Activated T-helper 17 cell treated with anti-CD3 and anti-CD28 coated beads, Interleukin-2, amount 50 U/mL, for 72 hours (primary cell): Measurements from ENCODE around the gene ZNF438. TPM values are rescaled to one million over a fixed set of nuclear protein-coding genes. Genes with fewer than 3 reads are reported as not detected.
"Not testable (repeated sequence)": the region's sequence is repeated elsewhere in the genome, so short reads cannot be mapped to it uniquely, and the experiment has no call there.

Experiments used
- ATAC-seq: fragments of 150-1000 bp; cut with Tn5 transposase; replicated peaks from 2 replicates; pipeline ENCODE4 v1.10.0; 2021; ENCODE audit warnings: mild to moderate bottlenecking, moderate library complexity
- H3K27ac Mint-ChIP-seq: one replicate; pipeline ENCODE4 v1.8.0; 2022; ENCODE audit warnings: mixed read lengths
- H3K27me3 Mint-ChIP-seq: one replicate; pipeline ENCODE4 v1.8.0; 2022; ENCODE audit warnings: mixed read lengths
- H3K36me3 Mint-ChIP-seq: one replicate; pipeline ENCODE4 v1.8.0; 2022; ENCODE audit warnings: low read depth, mild to moderate bottlenecking, mixed read lengths
- H3K4me1 Mint-ChIP-seq: one replicate; pipeline ENCODE4 v1.8.0; 2022; ENCODE audit warnings: mixed read lengths
- H3K4me3 Mint-ChIP-seq: one replicate; pipeline ENCODE4 v1.8.0; 2022; ENCODE audit warnings: mild to moderate bottlenecking, mixed read lengths
- H3K9me3 Mint-ChIP-seq: one replicate; pipeline ENCODE4 v1.8.0; 2022; ENCODE audit warnings: mixed read lengths
- total RNA-seq, 2 donors: library from RNA; stranded (reverse); gene quantifications; one replicate each; pipeline ENCODE4 v1.2.3, GENCODE V29; 2022

Gene ZNF438
- total RNA-seq, 2 donors from 2014 or later: 5.1 to 6.2 TPM

DNA sequence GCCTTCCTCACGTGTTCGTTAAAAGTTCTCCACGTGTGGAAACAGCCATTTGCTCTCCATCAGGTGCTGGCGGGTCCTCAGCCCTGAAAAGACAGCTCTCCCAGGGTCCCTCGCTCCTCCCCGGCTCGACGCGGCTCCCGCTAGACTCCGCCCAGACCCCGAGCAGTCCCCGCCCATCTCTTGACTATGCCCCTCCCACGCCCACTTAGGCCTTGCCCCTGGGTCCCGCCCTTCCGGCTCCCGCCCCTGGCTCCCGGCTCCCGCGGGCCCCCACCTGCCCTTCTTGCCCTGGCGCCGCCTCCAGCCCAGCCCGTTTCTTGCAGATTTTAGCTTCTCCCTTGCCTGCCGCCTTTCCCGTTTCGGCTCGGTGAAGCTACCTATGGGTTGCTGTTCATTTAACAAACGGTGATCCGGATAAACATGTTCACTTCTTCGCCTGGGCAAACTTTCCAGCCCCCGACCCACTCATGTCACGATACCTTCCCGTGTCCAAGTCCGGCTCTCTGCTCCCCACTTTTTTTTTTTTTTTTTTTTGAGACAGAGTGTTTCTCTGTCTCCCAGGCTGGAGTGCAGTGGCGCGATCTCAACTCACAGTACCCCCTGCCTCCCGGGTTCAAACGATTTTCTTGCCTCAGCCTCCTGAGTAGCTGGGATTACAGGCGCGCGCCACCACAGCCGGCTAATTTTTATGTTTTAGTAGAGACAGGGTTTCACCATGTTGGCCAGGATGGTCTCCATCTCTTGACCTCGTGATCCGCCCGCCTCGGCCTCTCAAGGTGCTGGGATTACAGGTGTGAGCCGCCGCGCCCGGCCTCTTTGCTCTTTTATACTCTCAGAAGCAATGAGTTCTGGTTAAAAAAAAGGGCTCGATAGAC, 830 bp upstream of the ZNF438 start:
- Mint-ChIP-seq H3K27me3 (no peaks in the 10 kb centered on the region), H3K36me3 (peaks cover 6% of the 10 kb centered on the region), H3K9me3 (no peaks in the 10 kb centered on the region), H3K27ac (peak overlapping the region; percentile 95), H3K4me3 (peak overlapping the region; percentile 85), H3K4me1 (peaks cover 5% of the 10 kb centered on the region)
- ATAC-seq: peak; percentile 87

GRCh38 chr10:31031205-31031557, 484 bp downstream of the ZNF438 start:
- H3K4me1 Mint-ChIP-seq: peaks cover 5% of the 10 kb centered on the region
- peaks cover 6% of the 10 kb centered on the region for H3K36me3 Mint-ChIP-seq
- H3K4me3 Mint-ChIP-seq: peak overlapping the region; percentile 85
- H3K9me3 Mint-ChIP-seq: no peaks in the 10 kb centered on the region
- no peaks in the 10 kb centered on the region for H3K27me3 Mint-ChIP-seq
- ATAC-seq: no peak
- H3K27ac Mint-ChIP-seq: peak overlapping the region; percentile 95

DNA sequence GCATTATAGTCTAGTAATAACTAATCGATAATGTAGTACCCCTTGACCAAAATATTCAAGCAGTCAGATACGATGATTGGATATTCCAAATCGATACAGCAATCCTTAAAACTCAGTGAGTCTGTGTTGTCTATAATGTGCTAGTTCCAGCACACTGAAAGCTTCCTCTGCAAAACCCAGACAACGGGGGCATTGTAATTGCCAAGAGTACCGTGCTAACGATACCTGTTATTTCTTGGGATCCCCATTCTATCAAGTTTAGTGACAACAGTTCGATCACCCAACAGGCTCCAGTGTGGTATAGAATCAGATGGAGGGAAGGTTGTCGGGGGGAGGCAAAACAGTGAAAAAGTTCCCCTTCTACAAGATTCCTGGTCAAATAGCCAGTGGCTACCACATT, 865 bp downstream of the ZNF438 start:
- ATAC-seq: no peak
- Mint-ChIP-seq H3K9me3 (no peaks in the 10 kb centered on the region), H3K4me1 (peaks cover 5% of the 10 kb centered on the region), H3K36me3 (peaks cover 6% of the 10 kb centered on the region), H3K4me3 (peak overlapping the region; percentile 85), H3K27me3 (no peaks in the 10 kb centered on the region), H3K27ac (peak overlapping the region; percentile 95)

DNA sequence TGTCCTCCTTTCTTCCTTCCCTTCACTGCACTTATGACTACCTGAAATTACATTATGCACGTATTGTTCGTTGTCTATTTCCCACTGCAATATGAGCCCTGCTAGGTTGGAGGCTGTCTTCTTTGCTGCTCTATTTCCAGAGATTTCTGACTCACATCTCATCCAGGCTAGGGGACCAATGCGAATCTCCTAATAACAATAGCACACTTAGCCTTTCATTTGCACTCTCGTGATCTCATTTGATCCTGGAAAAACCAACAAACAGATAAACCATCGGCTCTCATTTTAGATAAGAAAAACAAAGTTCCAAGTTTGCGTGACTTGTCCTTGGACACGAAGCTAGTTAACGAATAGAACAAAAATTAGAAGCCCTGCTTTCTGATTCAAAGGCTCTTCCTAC, 1.4 kb downstream of the ZNF438 start:
- H3K27me3 Mint-ChIP-seq: no peaks in the 10 kb centered on the region
- H3K4me1 Mint-ChIP-seq: peaks cover 5% of the 10 kb centered on the region
- no peaks in the 10 kb centered on the region for H3K9me3 Mint-ChIP-seq
- no peak overlapping the region for H3K27ac Mint-ChIP-seq
- peaks cover 6% of the 10 kb centered on the region for H3K36me3 Mint-ChIP-seq
- peak overlapping the region; percentile 85 for H3K4me3 Mint-ChIP-seq
- ATAC-seq: no peak

DNA sequence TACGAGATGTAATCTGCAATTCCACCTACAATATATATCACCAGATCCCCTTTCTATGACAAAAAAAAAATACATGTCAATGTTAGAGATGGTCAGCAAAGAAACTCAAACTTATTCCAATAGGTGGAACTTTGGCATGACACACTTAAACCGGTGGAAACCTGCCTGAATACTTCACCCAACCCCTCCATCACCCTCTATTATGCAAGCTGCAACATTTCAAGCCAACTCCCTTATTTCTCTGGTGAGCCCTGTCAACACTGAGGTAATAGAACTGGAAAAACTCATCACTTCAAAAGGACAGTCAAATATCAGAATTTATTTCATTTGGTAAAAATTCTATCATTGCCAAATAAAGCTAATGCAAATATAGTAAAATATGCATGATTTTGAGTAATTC, 3.6 kb downstream of the ZNF438 start:
- Mint-ChIP-seq H3K27ac (no peak overlapping the region), H3K36me3 (peaks cover 6% of the 10 kb centered on the region), H3K4me1 (peaks cover 5% of the 10 kb centered on the region), H3K27me3 (no peaks in the 10 kb centered on the region), H3K9me3 (no peaks in the 10 kb centered on the region), H3K4me3 (no peak overlapping the region)
- ATAC-seq: no peak

DNA sequence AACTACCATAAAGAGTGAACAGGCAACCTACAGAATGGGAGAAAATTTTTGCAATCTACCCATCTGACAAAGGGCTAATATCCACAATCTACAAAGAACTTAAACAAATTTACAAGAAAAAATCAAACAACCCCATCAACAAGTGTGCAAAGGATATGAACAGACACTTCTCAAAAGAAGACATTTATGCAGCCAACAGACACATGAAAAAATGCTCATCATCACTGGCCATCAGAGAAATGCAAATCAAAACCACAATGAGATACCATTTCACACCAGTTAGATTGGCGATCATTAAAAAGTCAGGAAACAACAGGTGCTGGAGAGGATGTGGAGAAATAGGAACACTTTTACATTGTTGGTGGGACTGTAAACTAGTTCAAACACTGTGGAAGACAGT, 5.4 kb downstream of the ZNF438 start:
- H3K27ac Mint-ChIP-seq, H3K4me1 Mint-ChIP-seq, ATAC-seq, H3K36me3 Mint-ChIP-seq, H3K27me3 Mint-ChIP-seq, H3K9me3 Mint-ChIP-seq, H3K4me3 Mint-ChIP-seq: not testable (repeated sequence)

DNA sequence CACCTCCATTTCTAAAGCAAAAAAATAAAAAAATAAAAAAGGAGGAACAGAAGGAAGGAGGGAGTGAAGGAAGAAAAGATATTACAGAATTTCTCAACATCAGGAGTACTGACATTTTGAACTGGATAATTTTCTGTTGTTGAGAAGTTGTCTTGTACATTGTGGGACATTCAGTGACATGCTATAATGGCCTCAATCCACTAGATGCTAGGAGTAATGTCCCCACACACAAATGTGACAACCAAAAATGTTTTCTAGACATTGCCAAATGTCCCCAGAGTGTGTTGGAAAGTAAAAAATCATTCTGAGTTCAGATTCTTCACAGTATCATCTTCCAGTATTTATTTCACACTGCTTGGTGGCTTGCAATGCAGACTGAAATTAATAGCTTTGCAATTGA, 6.5 kb downstream of the ZNF438 start:
- no peaks in the 10 kb centered on the region for H3K36me3 Mint-ChIP-seq
- ATAC-seq: no peak
- no peak overlapping the region for H3K4me3 Mint-ChIP-seq
- no peaks in the 10 kb centered on the region for H3K9me3 Mint-ChIP-seq
- peaks cover 2% of the 10 kb centered on the region for H3K4me1 Mint-ChIP-seq
- no peak overlapping the region for H3K27ac Mint-ChIP-seq
- H3K27me3 Mint-ChIP-seq: no peaks in the 10 kb centered on the region

- Mint-ChIP-seq H3K36me3 (no peaks in the 10 kb centered on the region), H3K9me3 (no peaks in the 10 kb centered on the region), H3K27ac (no peak overlapping the region), H3K27me3 (no peaks in the 10 kb centered on the region), H3K4me1 (no peaks in the 10 kb centered on the region), H3K4me3 (no peak overlapping the region)
- ATAC-seq: no peak
Measured at GRCh38 chr10:31023558-31023957, 8.1 kb downstream of the ZNF438 start.

- no peaks in the 10 kb centered on the region for H3K4me1 Mint-ChIP-seq
- no peak overlapping the region for H3K4me3 Mint-ChIP-seq
- no peaks in the 10 kb centered on the region for H3K9me3 Mint-ChIP-seq
- H3K27ac Mint-ChIP-seq: no peak overlapping the region
- H3K27me3 Mint-ChIP-seq: no peaks in the 10 kb centered on the region
- H3K36me3 Mint-ChIP-seq: no peaks in the 10 kb centered on the region
- ATAC-seq: no peak
Measured at GRCh38 chr10:31020209-31020608, 11.5 kb downstream of the ZNF438 start.

- Mint-ChIP-seq H3K27ac (no peak overlapping the region), H3K4me3 (no peak overlapping the region), H3K9me3 (no peaks in the 10 kb centered on the region), H3K4me1 (no peaks in the 10 kb centered on the region), H3K27me3 (no peaks in the 10 kb centered on the region), H3K36me3 (no peaks in the 10 kb centered on the region)
- ATAC-seq: no peak
Measured at GRCh38 chr10:31018962-31019361, 12.7 kb downstream of the ZNF438 start.

GRCh38 chr10:31018356-31018750, 13.3 kb downstream of the ZNF438 start:
- ATAC-seq: no peak
- H3K27ac Mint-ChIP-seq: no peak overlapping the region
- H3K9me3 Mint-ChIP-seq: no peaks in the 10 kb centered on the region
- H3K4me3 Mint-ChIP-seq: no peak overlapping the region
- no peaks in the 10 kb centered on the region for H3K4me1 Mint-ChIP-seq
- H3K36me3 Mint-ChIP-seq: no peaks in the 10 kb centered on the region
- no peaks in the 10 kb centered on the region for H3K27me3 Mint-ChIP-seq

DNA sequence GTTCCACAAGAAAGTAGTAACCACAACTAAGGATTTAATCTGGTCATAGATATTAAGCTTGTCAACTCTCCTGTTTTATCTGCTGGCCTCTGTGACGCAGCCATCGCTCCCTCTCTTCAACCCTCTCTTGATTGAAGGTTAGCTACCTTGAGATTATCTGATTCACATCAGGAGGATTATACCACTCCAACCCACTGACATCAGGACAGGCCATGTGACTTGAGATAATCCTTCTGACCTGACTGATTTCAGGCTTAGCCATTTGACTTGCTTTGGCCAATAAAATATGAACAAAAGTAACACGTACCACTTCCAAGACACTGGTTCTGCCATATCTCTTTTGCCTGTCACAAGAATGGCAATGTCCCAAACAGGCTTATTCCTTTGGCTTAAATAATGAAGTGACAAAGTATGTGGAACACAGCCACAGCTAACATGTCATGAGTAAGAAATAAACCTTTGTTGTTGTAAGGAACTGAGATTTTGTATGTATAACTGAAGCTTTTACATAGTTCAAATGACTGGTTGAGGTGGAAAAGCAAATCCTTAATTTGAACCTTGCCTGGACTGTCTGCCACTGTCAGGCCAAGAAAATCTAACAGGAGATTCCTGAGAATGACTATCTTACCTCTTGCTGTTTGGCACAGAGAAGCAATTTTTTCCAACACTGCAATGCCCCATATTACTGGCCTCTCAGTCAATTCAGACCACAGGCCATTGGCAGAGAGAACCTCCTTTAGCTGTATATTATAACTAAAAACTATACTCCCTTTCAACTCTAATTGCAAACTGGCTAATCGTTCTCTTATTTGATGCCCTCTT, 13.9 kb downstream of the ZNF438 start:
- no peak for ATAC-seq
- Mint-ChIP-seq H3K36me3 (no peaks in the 10 kb centered on the region), H3K9me3 (no peaks in the 10 kb centered on the region), H3K27ac (no peak overlapping the region), H3K27me3 (no peaks in the 10 kb centered on the region), H3K4me3 (no peak overlapping the region), H3K4me1 (no peaks in the 10 kb centered on the region)

DNA sequence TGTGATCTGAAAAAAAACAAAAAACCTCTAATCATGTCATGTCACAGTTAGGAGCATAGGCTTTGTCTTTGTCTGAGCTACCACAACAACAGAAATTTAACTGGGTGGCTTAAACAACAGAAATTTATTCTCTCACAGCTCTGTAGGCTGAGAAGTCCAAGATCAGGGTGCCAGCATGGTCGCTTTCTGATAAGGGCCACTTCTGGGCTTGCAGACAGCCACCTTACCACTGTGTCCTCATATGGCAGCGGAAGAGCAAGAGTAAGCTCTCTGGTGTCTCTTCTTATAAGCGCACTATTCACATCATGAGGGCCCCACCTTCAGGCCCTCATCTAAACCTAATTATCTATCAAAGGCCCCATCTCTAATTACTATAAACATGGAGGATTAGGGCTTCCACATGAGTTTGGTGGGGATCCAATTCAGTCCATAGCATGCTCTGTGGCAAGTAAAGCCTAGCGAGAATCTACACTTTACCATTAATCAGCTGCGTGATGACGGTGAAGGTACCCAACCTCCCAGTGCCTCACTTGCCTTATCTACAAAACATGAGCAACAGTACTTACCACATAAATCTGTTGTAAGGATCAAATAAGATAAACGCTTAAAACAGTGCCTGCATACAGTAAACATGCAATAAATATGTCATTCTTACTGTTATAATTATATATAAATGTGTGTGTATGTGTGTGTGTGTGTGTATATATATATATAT, 17.3 kb downstream of the ZNF438 start:
- no peak for ATAC-seq
- Mint-ChIP-seq H3K4me1 (no peaks in the 10 kb centered on the region), H3K27ac (no peak overlapping the region)

GRCh38 chr10:31013331-31013730, 18.3 kb downstream of the ZNF438 start:
- no peak for ATAC-seq
- H3K4me3 Mint-ChIP-seq: no peak overlapping the region
- no peak overlapping the region for H3K27ac Mint-ChIP-seq
- no peaks in the 10 kb centered on the region for H3K9me3 Mint-ChIP-seq
- H3K4me1 Mint-ChIP-seq: peaks cover 3% of the 10 kb centered on the region
- H3K27me3 Mint-ChIP-seq: no peaks in the 10 kb centered on the region
- no peaks in the 10 kb centered on the region for H3K36me3 Mint-ChIP-seq

More for the DNA sequence above, 17.3 kb downstream of the ZNF438 start:
- no peaks in the 10 kb centered on the region for H3K27me3 Mint-ChIP-seq
- no peaks in the 10 kb centered on the region for H3K36me3 Mint-ChIP-seq
- no peak overlapping the region for H3K4me3 Mint-ChIP-seq
- no peaks in the 10 kb centered on the region for H3K9me3 Mint-ChIP-seq
